ENCODE results near the gene RASL12.
"Not testable (repeated sequence)": the region's sequence is repeated elsewhere in the genome, so short reads cannot be mapped to it uniquely, and the experiment has no call there.

Gene RASL12

GRCh38 chr15:65081270-65081669 is 13.5 kb upstream of the RASL12 start:
- no peak for DNase-seq (ENCODE audit: low read depth)
- no peak overlapping the region for H3K4me3 ChIP-seq (ENCODE audit: control insufficient read depth, low read depth, low read length)
- no peak for TF ChIP-seq CTCF (IDR thresholded peaks at IDR 0.05; ENCODE audit: control insufficient read depth, insufficient read depth, low read depth, low read length, missing control alignments)

- no peak overlapping the region for H3K4me3 ChIP-seq (ENCODE audit: control insufficient read depth, low read depth, low read length)
- no peak for TF ChIP-seq CTCF (IDR thresholded peaks at IDR 0.05; ENCODE audit: control insufficient read depth, insufficient read depth, low read depth, low read length, missing control alignments)
- DNase-seq (ENCODE audit: low read depth), result no peak
Observed at GRCh38 chr15:65079580-65079979, 11.8 kb upstream of the RASL12 start.

GRCh38 chr15:65077981-65078352 is 10.2 kb upstream of the RASL12 start:
- TF ChIP-seq CTCF (IDR thresholded peaks at IDR 0.05; ENCODE audit: control insufficient read depth, insufficient read depth, low read depth, low read length, missing control alignments), result peak; percentile 61
- no peak overlapping the region for H3K4me3 ChIP-seq (ENCODE audit: control insufficient read depth, low read depth, low read length)
- DNase-seq (ENCODE audit: low read depth), result no peak

GRCh38 chr15:65077291-65077980 is 9.6 kb upstream of the RASL12 start:
- TF ChIP-seq CTCF (IDR thresholded peaks at IDR 0.05; ENCODE audit: control insufficient read depth, insufficient read depth, low read depth, low read length, missing control alignments), result no peak
- DNase-seq (ENCODE audit: low read depth), result no peak
- no peak overlapping the region for H3K4me3 ChIP-seq (ENCODE audit: control insufficient read depth, low read depth, low read length)

- no peak for TF ChIP-seq CTCF (IDR thresholded peaks at IDR 0.05; ENCODE audit: control insufficient read depth, insufficient read depth, low read depth, low read length, missing control alignments)
- no peak for DNase-seq (ENCODE audit: low read depth)
- H3K4me3 ChIP-seq (ENCODE audit: control insufficient read depth, low read depth, low read length), result no peak within 1 kb of the TSS
Observed at GRCh38 chr15:65076486-65077290, 8.9 kb upstream of the RASL12 start, which contains the start of gene KBTBD13. TSS of gene KBTBD13 (plus strand) at chr15:65076746. CDS start at chr15:65076816, 70 bp downstream.

GRCh38 chr15:65075607-65076395 is 8.0 kb upstream of the RASL12 start:
- not testable (repeated sequence) for DNase-seq (ENCODE audit: low read depth); H3K4me3 ChIP-seq (ENCODE audit: control insufficient read depth, low read depth, low read length)

GRCh38 chr15:65074946-65075345 is 7.2 kb upstream of the RASL12 start:
- not testable (repeated sequence) for H3K4me3 ChIP-seq (ENCODE audit: control insufficient read depth, low read depth, low read length); DNase-seq (ENCODE audit: low read depth)

Data from AG09309 (cell line).